ENCODE measurements around the gene BORCS8.
"Not testable (repeated sequence)": the region's sequence is repeated elsewhere in the genome, so short reads cannot be mapped to it uniquely, and the experiment has no call there.

Gene BORCS8

GRCh38 chr19:19179548-19180441 is 12.2 kb downstream of the BORCS8 start:
- no peak for DNase-seq (ENCODE audit: low read depth)

GRCh38 chr19:19176950-19177349 is 15.0 kb downstream of the BORCS8 start:
- DNase-seq (ENCODE audit: low read depth), result no peak

GRCh38 chr19:19173243-19173642 is 18.7 kb downstream of the BORCS8 start:
- DNase-seq (ENCODE audit: low read depth), result not testable (repeated sequence)

- peak; percentile 14 for DNase-seq (ENCODE audit: low read depth)
These were observed 20.0 kb downstream of the BORCS8 start for GRCh38 chr19:19171821-19172532.

GRCh38 chr19:19170873-19171672 is 20.9 kb downstream of the BORCS8 start:
- no peak for DNase-seq (ENCODE audit: low read depth)

GRCh38 chr19:19170053-19170872 is 21.7 kb downstream of the BORCS8 start, which contains the start of gene MEF2B:
Gene MEF2B (minus strand): TSS chr19:19170263. CDS start chr19:19150735, 19,528 bp downstream.
- DNase-seq (ENCODE audit: low read depth), result no peak

GRCh38 chr19:19169236-19170052 is 22.5 kb downstream of the BORCS8 start:
- DNase-seq (ENCODE audit: low read depth), result no peak

GRCh38 chr19:19167612-19168011 is 24.3 kb downstream of the BORCS8 start:
- no peak for DNase-seq (ENCODE audit: low read depth)

- no peak for DNase-seq (ENCODE audit: low read depth)
These were observed 26.6 kb downstream of the BORCS8 start for GRCh38 chr19:19165396-19165795.

- DNase-seq (ENCODE audit: low read depth), result no peak
These were observed 29.5 kb downstream of the BORCS8 start for GRCh38 chr19:19162495-19162894.

- DNase-seq (ENCODE audit: low read depth), result no peak
These were observed 31.4 kb downstream of the BORCS8 start for GRCh38 chr19:19160461-19161035.

GRCh38 chr19:19159534-19159933 is 32.4 kb downstream of the BORCS8 start:
- DNase-seq (ENCODE audit: low read depth), result no peak

GRCh38 chr19:19157808-19158207 is 34.1 kb downstream of the BORCS8 start:
- DNase-seq (ENCODE audit: low read depth), result no peak

GRCh38 chr19:19155495-19156219 is 36.3 kb downstream of the BORCS8 start:
- no peak for DNase-seq (ENCODE audit: low read depth)

- no peak for DNase-seq (ENCODE audit: low read depth)
These were observed 37.0 kb downstream of the BORCS8 start for GRCh38 chr19:19154768-19155494.

- no peak for DNase-seq (ENCODE audit: low read depth)
These were observed 39.1 kb downstream of the BORCS8 start for GRCh38 chr19:19152668-19153384.

GRCh38 chr19:19151418-19151817 is 40.5 kb downstream of the BORCS8 start:
- DNase-seq (ENCODE audit: low read depth), result no peak

- DNase-seq (ENCODE audit: low read depth), result no peak
These were observed 42.5 kb downstream of the BORCS8 start for GRCh38 chr19:19149435-19149834.

All from non-pigmented ciliary epithelial cell (primary cell).